Esophagus muscularis mucosa (tissue), 4 donors: ENCODE data around the gene C8B.

Experiments used
- CTCF ChIP-seq, 3 experiments: fragments of 200-600 bp in 2 of 3; fragments of 450-650 bp in 1 of 3; sonication (generic) in 2 of 3; IDR thresholded peaks; one replicate each; pipeline ENCODE4 v1.5.1; 2017 to 2019; ENCODE audit warnings: antibody characterized with exemption in 3 of 3, mild to moderate bottlenecking in 2 of 3, moderate library complexity in 1 of 3
- EP300 ChIP-seq: sonication (generic); formaldehyde crosslinking; IDR thresholded peaks from one replicate; pipeline ENCODE4 v1.6.1; 2017; ENCODE audit warnings: antibody characterized with exemption
- POLR2A ChIP-seq: fragments of 450-650 bp; IDR thresholded peaks from one replicate; pipeline ENCODE4 v1.6.1; 2017; ENCODE audit warnings: antibody characterized with exemption, moderate library complexity, mild to moderate bottlenecking, low read depth
- POLR2AphosphoS5 ChIP-seq, 2 donors: sonication (generic); formaldehyde crosslinking; IDR thresholded peaks; one replicate each; pipeline ENCODE4 v1.6.1; 2017; ENCODE audit warnings: antibody characterized with exemption in 2 of 2

GRCh38 chr1:56927171-56927570 is 38.6 kb downstream of the C8B start:
- no peak for TF ChIP-seq CTCF (IDR thresholded peaks at IDR 0.05)
- no peak for TF ChIP-seq POLR2A
- TF ChIP-seq EP300 = no peak
- TF ChIP-seq POLR2AphosphoS5 (IDR thresholded peaks at IDR 0.05) = no peak
